ENCODE data around the gene TALDO1. TPM values are rescaled to one million over a fixed set of nuclear protein-coding genes. Genes with fewer than 3 reads are reported as not detected.
A peak's percentile ranks its signal among the peaks of the same experiment; 100 is the strongest.

Gene TALDO1
- polyA plus RNA-seq, 1 of the 3 experiments (the other 2 are of a cell fraction): 103 TPM

DNA sequence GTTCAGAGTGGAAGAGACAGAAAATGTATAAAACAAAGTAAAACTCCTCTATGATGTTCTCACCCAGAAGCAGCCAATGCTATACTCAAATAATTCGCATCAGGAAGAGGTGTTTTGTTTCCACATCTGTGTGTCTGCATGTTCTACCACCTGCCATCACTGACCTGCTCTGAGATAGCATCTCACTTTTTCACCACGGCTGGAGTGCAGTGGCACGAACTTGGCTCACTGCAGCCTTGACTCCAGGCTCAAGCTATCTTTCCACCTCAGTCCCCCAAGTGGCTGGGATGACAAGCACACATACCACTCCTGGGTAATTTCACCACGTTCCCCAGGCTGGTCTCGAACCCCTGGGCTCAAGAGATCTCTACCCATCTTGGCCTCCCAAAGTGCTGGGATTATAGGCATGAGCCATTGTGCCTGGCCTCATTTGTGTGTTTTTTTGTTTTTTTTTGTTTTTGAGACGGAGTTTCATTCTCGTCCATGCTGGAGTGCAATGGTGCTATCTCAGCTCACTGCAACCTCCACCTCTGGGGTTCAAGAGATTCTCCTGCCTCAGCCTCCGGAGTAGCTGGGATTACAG lies 14.4 kb downstream of the TALDO1 start (continued):
- TF ChIP-seq FOXJ3 (CRISPR knock-in tag; IDR thresholded peaks at IDR 0.05): no peak

DNA sequence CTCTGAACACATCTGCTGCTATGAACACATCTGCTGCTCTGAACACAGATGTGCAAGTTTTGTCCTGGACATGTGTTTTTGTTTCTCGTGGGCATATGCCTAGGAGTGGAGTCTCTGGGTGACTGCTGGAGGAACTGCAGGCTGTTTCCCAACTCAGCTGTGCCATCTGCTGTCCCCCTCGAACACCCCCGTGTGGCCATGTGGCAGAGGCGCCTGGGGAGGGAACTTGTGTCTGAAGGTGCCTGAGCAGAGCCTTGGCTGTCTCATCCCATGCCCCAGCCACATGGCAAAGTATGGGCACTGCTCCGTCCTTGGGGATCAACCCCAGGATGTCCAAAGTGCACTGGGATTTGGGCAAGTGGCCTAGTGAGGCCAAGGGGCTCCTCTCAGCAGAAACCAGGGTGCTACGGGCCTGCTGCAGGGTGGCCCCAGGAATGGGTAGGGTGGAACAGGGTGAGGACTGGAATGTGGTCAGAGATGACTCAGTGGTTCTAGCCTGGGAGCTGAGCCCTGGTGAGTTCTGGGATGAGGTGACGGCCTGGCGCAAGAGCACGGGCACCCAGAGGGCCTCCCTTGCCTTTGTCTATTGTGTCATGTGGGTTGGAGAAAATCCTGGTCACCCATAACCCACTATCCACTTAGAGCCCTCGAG lies 15.3 kb downstream of the TALDO1 start:
- peaks cover 22 to 42% of the 10 kb centered on the region in 2 experiments for H3K36me3 ChIP-seq (replicated peaks in 1 of 2; ENCODE audit: control insufficient read depth in 1 of 2, insufficient read depth in 2 of 2, low read length in 1 of 2)
- peaks cover 28% of the 10 kb centered on the region for H3F3A ChIP-seq (replicated peaks; ENCODE audit: insufficient read depth)
- no peaks in the 10 kb centered on the region for H3K27me3 ChIP-seq (ENCODE audit: insufficient read depth)
- no peak overlapping the region for H2AFZ ChIP-seq (ENCODE audit: low read depth)
- no peak overlapping the region for H3K4me3 ChIP-seq (ENCODE audit: low read depth in 2 of 2, low read length in 1 of 2)
- no peak overlapping the region for H3K4me2 ChIP-seq
- TF ChIP-seq RCOR1 (IDR thresholded peaks at IDR 0.05; ENCODE audit: low read length): 0 out of 2 replicates have a peak, but pooled peaks have one; percentile 46
- TF ChIP-seq, protein P1, sequence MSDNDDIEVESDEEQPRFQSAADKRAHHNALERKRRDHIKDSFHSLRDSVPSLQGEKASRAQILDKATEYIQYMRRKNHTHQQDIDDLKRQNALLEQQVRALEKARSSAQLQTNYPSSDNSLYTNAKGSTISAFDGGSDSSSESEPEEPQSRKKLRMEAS (IDR thresholded peaks at IDR 0.05; ENCODE audit: low read depth): peak; percentile 28; the same call in 1 of the 2 replicates
- peak in 1 of 2 experiments; percentile 24; a peak in 1 of 4 replicates for TF ChIP-seq EP300 (IDR thresholded peaks at IDR 0.05; ENCODE audit: borderline replicate concordance in 1 of 2, low read depth in 1 of 2, low read length in 1 of 2)
- peak; percentile 39; the same call in 1 of the 2 replicates for TF ChIP-seq RAD21 (IDR thresholded peaks at IDR 0.05; ENCODE audit: low read length)
- TF ChIP-seq, protein P2, sequence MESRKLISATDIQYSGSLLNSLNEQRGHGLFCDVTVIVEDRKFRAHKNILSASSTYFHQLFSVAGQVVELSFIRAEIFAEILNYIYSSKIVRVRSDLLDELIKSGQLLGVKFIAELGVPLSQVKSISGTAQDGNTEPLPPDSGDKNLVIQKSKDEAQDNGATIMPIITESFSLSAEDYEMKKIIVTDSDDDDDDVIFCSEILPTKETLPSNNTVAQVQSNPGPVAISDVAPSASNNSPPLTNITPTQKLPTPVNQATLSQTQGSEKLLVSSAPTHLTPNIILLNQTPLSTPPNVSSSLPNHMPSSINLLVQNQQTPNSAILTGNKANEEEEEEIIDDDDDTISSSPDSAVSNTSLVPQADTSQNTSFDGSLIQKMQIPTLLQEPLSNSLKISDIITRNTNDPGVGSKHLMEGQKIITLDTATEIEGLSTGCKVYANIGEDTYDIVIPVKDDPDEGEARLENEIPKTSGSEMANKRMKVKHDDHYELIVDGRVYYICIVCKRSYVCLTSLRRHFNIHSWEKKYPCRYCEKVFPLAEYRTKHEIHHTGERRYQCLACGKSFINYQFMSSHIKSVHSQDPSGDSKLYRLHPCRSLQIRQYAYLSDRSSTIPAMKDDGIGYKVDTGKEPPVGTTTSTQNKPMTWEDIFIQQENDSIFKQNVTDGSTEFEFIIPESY (IDR thresholded peaks at IDR 0.05; ENCODE audit: borderline replicate concordance, low read depth): no peak
- TF ChIP-seq, protein P3, sequence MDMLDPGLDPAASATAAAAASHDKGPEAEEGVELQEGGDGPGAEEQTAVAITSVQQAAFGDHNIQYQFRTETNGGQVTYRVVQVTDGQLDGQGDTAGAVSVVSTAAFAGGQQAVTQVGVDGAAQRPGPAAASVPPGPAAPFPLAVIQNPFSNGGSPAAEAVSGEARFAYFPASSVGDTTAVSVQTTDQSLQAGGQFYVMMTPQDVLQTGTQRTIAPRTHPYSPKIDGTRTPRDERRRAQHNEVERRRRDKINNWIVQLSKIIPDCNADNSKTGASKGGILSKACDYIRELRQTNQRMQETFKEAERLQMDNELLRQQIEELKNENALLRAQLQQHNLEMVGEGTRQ (IDR thresholded peaks at IDR 0.05; ENCODE audit: borderline replicate concordance, low read depth, low read length): no peak
- TF ChIP-seq CHD2 (IDR thresholded peaks at IDR 0.05; ENCODE audit: low read length, partially characterized antibody): peak; percentile 54
- TF ChIP-seq RFX5 (IDR thresholded peaks at IDR 0.05; ENCODE audit: low read length): no peak
- peak; percentile 32; the same call in 1 of the 2 replicates for TF ChIP-seq FOSL2 (IDR thresholded peaks at IDR 0.05; ENCODE audit: borderline replicate concordance, low read depth)
- no peak for TF ChIP-seq YY1 (IDR thresholded peaks at IDR 0.05; ENCODE audit: low read depth)
- TF ChIP-seq, protein P4, sequence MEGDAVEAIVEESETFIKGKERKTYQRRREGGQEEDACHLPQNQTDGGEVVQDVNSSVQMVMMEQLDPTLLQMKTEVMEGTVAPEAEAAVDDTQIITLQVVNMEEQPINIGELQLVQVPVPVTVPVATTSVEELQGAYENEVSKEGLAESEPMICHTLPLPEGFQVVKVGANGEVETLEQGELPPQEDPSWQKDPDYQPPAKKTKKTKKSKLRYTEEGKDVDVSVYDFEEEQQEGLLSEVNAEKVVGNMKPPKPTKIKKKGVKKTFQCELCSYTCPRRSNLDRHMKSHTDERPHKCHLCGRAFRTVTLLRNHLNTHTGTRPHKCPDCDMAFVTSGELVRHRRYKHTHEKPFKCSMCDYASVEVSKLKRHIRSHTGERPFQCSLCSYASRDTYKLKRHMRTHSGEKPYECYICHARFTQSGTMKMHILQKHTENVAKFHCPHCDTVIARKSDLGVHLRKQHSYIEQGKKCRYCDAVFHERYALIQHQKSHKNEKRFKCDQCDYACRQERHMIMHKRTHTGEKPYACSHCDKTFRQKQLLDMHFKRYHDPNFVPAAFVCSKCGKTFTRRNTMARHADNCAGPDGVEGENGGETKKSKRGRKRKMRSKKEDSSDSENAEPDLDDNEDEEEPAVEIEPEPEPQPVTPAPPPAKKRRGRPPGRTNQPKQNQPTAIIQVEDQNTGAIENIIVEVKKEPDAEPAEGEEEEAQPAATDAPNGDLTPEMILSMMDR (IDR thresholded peaks at IDR 0.05): peak; percentile 34
- peak; percentile 89; the same call in 1 of the 2 replicates for TF ChIP-seq MXI1 (IDR thresholded peaks at IDR 0.05; ENCODE audit: low read depth, low read length)
- ChIA-PET POLR2A (interaction anchor here (1.1 to 1.4 kb wide), 2 partner anchors 14 to 27 kb away, joined by 3 to 4 read pairs; partner anchors contain the start of gene CEND1), CTCF (interaction anchor here (0.7 to 6.3 kb wide), 5 partner anchors 14 to 124 kb away, joined by 3 to 31 read pairs (median 24); partner anchors contain the start of genes GATD1 and TALDO1)
- H3K27ac ChIP-seq (ENCODE audit: low read depth in 2 of 2, low read length in 1 of 2): peak overlapping the region; percentile 39 to 47; a peak in 3 of 4 replicates
- no peaks in the 10 kb centered on the region for H3K9me2 ChIP-seq
- H3K4me1 ChIP-seq (ENCODE audit: control insufficient read depth in 1 of 2, insufficient read depth in 2 of 2, low read depth in 1 of 2, low read length in 1 of 2): peaks cover 5 to 9% of the 10 kb centered on the region in 2 experiments; a peak in 2 of 4 replicates
- H3K79me2 ChIP-seq (ENCODE audit: insufficient read depth): no peaks in the 10 kb centered on the region
- H4K20me1 ChIP-seq (ENCODE audit: insufficient read depth): peaks cover 9% of the 10 kb centered on the region
- H3K9ac ChIP-seq: no peak overlapping the region
- DNase-seq: peak; percentile 82
- WGBS (ENCODE audit: low lambda C conversion rate): 83% methylated on average over 1 of the region's 10 CpGs
- H3K9me3 ChIP-seq: no peaks in the 10 kb centered on the region

Data from SK-N-SH (cell line).